NCI-H1048 (cell line): ENCODE results near the gene CLDN4.
"Not testable (repeated sequence)": the region's sequence is repeated elsewhere in the genome, so short reads cannot be mapped to it uniquely, and the experiment has no call there.

Experiments used
- DNase-seq: peaks from one replicate; lab custom pipeline; 2025; lab: John Stamatoyannopoulos, UW

CLDN4 gene, protein sequence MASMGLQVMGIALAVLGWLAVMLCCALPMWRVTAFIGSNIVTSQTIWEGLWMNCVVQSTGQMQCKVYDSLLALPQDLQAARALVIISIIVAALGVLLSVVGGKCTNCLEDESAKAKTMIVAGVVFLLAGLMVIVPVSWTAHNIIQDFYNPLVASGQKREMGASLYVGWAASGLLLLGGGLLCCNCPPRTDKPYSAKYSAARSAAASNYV

DNA sequence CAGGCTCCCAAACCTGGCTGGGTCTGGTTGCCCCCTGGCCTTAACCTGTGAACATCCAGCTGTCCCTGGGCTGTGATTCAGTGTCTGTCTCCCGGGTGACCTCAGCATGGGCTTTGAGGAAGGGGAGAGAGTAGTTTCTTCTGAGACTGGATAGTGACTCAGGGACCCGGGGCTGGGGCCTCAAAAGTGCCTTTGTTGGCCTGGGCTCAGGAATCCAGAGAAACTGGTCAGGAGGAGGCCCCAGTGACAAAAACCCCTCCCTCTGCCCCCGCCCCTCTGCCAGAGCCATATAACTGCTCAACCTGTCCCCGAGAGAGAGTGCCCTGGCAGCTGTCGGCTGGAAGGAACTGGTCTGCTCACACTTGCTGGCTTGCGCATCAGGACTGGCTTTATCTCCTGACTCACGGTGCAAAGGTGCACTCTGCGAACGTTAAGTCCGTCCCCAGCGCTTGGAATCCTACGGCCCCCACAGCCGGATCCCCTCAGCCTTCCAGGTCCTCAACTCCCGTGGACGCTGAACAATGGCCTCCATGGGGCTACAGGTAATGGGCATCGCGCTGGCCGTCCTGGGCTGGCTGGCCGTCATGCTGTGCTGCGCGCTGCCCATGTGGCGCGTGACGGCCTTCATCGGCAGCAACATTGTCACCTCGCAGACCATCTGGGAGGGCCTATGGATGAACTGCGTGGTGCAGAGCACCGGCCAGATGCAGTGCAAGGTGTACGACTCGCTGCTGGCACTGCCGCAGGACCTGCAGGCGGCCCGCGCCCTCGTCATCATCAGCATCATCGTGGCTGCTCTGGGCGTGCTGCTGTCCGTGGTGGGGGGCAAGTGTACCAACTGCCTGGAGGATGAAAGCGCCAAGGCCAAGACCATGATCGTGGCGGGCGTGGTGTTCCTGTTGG lies at the start of gene CLDN4:
TSS of gene CLDN4 (plus strand) at position 316 of the 903 bp plus-strand sequence. CDS start at position 522, 206 bp downstream.
- DNase-seq = no peak

DNA sequence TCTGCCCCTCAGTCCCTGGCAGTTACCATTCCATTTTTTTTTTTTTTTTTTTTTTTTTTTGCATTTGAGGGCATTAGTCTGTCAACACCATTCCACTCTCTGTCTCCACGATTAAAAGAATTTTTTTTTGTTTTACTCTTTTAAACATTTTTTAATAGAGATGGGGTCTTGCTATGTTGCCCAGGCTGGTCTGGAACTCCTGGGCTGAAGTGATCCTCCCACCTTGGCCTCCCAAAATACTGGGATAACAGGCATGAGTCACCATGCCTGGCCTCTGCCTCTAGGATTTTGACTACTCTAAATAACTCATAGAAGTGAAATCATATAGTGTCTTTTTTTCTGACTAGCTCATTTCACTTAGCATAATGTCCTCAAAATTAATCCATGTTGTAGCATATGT lies 44.2 kb upstream of the CLDN4 start:
- DNase-seq = no peak

DNA sequence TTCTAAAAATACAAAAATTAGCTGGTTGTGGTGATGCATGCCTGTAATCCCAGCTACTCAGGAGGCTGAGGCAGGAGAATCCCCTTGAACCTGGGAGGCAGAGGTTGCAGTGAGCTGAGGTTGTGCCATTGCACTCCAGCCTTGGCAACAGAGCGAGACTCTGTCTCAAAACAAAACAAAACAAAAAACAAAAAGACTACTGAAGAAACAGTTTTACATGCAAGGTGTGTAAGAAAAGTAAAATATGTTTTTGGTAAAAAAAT lies 43.1 kb upstream of the CLDN4 start:
- not testable (repeated sequence) for DNase-seq

DNA sequence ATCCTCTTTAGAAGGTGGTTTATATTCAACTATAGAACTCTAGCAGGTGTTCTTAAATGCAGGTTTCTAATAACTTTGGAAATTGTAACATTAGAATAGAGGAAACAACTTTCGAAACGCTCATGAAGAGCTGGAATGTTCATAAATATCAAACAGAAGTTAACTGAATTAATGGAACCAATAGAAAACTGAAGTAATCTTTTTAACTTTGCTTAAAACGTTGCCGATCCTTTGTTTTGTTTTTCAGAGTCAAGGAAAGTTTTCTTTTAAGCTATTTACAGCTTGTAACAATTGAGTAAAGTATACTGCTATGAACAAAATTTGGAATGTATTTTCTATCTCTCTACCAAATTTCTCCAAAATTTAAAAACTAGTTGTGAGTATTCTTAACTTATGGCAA lies 41.7 kb upstream of the CLDN4 start:
- DNase-seq = no peak

DNA sequence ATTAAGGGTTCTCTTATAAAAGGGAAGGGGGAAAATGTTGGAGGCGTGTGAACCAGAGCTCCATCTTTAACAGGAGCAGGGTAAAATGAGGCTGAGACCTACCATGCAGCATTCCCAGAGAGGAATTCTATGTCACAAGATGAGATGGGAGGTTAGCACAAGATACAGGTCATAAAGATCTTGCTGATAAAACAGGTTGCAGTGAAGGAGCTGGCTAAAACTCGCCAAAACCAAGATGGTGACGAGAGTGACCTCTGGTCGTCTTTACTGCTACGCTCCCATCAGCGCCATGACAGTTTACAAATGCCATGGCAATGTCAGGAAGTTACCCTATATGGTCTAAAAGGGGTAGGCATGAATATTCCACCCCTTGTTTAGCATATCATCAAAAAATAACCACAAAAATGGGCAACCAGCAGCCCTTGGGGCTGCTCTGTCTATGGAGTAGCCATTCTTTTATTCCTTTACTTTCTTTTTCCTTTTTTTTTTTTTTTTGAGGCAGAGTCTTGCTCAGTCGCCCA lies 39.6 kb upstream of the CLDN4 start:
- DNase-seq = not testable (repeated sequence)

DNA sequence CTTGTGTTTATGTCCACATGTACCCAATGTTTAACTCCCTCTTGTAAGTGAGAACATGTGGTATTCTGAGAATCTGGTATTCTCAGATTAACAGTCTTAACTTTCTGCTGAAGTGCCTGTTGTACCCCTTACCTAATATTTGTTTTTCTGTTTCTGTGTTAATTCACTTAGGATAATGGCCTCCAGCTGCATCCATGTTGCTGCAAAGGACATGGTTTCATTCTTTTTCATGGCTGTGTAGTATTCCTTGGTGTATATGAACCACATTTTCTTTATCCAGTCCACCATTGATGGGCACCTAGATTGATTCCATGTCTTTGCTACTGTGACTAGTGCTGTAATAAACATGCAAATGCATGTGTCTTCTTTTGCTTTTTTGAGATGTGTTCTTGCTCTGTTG lies 35.6 kb upstream of the CLDN4 start:
- DNase-seq = not testable (repeated sequence)

DNA sequence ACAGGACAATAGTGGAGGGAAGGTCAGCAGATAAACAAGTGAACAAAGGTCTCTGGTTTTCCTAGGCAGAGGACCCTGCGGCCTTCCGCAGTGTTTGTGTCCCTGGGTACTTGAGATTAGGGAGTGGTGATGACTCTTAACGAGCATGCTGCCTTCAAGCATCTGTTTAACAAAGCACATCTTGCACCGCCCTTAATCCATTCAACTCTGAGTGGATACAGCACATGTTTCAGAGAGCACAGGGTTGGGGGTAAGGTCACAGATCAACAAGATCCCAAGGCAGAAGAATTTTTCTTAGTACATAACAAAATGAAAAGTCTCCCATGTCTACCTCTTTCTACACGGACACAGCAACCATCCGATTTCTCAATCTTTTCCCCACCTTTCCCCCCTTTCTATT lies 34.1 kb upstream of the CLDN4 start:
- DNase-seq = not testable (repeated sequence)

DNA sequence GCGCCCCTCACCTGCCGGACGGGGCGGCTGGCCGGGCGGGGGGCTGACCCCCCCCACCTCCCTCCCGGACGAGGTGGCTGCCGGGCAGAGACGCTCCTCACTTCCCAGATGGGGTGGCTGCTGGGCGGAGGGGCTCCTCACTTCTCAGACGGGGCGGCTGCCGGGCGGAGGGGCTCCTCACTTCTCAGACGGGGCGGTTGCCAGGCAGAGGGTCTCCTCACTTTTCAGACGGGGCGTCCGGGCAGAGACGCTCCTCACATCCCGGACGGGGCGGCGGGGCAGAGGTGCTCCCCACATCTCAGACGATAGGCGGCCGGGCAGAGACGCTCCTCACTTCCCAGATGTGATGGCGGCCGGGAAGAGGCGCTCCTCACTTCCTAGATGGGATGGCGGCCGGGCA lies 33.6 kb upstream of the CLDN4 start:
- not testable (repeated sequence) for DNase-seq

DNA sequence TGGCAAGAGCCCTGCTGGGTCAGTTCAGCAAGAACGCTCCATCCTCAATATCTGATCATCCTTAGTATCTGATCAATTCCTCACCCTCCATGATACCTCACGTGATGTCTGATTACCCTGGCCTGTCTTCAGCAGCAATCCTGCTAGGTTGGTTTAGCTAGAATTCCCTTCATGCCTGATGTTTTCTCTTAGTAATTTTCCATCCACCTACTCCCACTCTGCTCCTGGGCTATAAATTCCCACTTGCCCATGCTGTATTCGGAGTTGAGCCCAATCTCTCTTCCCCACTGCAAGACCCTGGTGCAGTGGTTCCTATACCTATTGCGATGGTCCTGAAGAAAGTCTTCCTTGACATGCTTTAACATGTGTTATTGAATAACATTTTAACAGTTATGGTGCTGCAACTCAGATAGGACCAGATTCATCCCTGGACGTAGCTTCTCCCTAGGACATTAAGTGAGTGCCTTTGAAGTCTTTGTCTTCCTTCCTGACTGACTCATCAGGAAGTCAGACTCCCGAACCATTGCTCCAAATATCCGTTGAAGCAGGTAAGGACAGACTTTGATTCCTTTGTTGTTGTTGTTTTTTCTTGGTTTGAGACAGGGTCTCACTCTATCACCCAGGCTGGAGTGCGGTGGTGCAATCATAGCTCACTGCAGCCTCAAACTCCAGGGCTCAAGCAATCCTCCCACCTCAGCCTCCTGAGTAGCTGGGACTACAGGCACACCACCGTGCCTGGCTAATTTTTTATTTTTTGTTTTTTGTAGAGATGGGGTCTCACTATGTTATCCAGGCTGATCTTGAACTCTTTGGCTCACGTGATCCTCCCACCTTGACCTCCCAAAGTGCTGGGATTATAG lies 31.3 kb upstream of the CLDN4 start:
- no peak for DNase-seq

DNA sequence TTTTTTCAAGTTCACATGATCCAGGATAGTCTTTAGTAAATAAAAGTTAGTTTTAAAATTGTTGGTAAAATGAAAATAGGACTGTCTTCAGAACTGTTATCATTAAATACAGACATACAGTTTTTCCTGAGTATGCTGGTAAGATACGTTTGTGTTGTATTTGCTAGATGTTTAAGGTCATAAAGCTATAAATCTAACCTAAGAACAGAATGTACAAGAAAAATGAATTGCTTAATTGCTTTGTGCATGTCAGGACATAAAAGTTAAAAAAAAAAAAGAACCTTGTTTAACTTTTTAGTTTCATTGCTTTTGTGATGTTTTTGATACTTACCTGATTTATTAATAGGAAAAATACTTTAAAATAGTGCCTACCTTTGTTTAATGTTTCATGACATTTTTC lies 29.2 kb upstream of the CLDN4 start:
- DNase-seq = no peak

DNA sequence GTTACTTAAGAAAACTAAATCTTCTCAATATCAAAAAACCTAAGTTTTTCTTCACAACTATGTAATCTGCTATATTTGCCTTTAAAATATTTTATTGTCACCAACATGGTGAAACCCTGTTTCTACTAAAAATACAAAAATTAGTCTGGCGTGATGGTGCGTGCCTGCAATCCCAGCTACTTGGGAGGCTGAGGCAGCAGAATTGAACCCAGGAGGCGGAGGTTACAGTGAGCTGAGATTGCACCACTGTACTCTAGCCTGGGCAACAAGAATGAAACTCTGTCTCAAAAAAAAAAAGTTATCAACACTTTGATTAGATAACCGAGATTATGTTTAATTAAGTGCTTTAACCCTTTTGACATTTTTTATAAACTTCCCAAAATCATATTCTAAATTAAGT lies 28.3 kb upstream of the CLDN4 start:
- DNase-seq = no peak

DNA sequence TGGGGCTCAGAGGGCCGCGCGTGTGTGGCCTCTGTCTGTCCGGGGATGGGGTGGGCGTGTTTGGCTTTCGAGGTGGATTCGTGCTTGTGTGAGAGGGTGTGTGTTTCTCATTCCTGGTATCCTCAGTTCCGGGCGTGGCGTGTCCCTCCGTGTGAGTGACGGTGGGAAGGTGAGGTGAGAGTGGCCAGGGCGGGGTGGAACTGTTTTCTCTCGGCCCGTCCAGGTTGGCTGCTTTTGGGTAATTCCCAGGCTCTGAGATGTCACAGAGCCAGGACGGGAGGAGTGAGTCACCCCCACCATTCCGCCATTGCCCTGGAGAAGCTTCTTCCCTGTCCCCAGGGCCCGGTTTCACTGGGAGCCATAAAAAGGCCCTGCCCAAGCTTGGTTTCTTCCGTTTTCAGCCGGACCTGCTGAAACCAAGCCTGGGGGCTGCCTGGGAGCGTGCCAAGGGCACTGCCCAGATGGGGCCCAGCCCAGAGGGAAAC lies 21.3 kb upstream of the CLDN4 start:
- DNase-seq = no peak

DNA sequence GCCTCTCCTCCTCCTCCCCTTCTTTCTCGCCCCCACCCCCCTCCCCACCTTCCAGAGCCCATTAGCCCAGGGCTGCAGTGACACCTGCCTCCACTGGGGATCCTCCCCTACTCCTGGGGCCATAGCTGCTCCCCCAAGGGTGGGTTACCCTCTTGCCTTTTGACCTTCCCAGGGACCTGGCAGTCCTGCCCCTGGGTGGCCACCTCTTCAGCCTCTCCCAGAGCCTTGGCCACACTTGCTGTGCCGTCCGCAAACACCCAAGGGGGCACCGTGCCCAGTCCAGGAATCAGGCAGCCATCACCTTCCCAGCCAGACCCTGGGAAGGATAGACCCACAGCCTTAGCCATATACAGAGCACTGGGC lies 19.8 kb upstream of the CLDN4 start:
- DNase-seq = no peak

DNA sequence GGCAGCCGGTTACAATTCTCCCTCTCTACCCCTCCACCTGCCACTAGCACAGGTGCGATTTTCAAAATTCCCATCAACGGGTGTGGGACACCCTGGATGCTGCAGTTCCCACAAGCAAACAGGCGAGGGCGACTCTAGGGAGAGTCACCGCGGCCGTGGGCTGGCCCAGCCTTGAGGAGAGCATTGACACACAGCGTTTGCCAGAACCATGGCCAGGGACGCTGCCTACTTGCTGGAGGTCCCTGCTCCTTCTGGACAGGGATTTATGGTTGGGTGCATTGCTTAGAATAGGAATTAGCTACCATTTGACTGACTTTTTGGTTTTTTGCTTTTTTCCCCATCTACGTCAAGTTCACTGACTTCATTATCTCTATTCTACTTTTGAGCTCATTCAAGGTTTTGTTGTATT lies 19.0 kb upstream of the CLDN4 start:
- DNase-seq = peak; percentile 24

DNA sequence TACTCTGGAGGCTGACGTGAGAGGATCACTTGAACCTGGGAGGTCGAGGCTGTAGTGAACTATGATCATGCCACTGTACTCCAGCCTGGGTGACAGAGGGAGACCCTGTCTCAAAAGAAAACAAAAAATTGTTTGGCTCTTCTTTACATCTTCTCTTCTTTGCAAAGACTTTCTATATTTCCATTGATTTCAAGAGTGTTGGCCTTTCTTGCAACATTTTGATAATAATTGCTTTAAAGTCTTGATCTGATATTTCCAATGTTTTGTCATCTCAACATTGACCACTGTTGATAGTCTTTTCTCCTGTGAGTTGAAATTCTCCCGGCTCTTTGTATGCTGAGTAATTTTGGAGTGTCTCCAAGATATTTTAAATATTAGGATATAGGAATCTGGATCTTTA lies 17.8 kb upstream of the CLDN4 start:
- no peak for DNase-seq

DNA sequence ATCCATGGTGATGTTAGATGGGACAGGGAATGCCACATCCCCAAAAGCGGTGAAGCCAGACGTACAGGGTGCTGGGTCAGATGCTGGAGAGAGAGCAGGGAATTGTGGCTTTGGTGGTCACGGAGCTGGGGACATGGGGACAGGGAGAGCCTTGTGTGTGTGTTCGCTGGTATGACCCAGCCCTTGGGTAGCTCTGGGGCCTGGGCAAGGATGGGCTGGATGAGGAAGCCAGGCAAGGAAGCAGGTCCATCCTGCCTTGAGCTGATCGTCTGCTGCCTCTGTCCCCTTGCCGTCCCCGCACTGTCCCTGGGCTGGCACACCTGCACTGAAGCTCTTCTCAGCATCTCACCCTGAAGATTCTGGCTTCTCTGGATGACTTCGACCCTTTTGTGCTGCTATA lies 15.4 kb upstream of the CLDN4 start:
- DNase-seq = no peak

DNA sequence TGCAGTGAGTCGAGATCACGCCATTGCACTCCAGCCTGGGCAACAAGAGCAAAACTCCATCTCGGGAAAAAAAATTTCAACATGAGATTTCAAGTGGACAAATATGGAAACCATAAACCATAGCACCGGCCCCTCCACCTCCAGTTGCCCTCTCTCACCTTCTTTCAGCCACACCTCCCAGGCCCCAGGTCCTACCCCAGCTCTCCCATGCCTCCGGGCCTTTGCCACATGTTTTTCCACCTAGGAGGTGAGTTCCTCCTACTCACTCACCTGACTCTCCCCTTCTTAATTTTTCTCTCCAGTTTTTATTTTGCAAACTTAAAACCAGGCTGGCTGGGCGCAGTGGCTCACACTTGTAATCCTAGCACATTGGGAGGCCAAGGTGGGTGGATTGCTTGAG lies 13.7 kb upstream of the CLDN4 start:
- DNase-seq = no peak

DNA sequence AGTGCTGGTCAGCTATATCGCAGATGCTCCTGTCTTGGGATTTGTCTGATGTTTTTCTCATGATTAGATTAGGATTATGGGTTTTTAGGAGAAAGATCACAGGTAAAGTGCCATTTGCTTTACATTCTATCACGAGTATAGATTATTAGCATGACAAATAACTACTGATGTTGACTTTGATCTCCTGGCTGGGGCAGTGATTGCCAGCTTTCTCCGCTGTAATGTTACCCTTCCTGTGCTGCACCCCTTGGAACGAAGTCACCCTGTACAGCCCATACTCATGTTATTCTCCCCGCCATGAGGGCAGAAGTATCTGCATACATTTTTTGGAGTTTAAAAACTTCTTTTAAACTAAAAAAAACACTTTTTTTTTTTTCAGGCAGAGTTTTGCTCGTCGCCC lies 10.8 kb upstream of the CLDN4 start:
- no peak for DNase-seq

DNA sequence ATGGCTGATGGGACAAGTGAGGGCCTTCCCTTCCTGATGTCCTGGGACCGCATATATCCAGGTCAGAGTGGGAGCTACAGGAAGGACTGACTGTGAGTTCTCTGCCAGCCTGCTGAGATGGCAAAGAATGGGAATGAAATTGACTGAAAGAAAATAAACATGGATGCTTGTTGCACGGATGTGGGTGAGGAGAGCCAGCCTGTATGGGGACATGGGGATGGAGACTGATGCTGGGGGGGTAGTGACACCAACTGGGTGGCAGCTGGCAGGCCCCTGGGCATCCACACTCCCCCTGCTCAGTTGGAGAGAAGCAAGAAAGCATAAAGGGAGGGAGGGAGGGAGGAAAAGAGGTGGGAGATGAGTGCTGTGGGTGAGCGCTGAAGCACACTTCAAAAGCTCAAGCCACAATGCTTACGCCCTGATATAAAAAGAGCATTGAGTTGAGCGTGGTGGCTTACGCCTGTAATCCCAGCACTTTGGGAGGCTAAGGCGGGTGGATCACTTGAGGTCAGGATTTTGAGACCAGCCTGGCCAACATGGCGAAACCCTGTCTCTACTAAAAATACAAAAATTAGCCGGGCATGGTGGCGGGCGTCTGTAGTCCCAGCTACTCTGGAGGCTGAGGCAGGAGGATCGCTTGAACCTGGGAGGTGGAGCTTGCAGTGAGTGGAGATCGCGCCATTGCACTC lies 9.1 kb upstream of the CLDN4 start:
- DNase-seq = not testable (repeated sequence)

DNA sequence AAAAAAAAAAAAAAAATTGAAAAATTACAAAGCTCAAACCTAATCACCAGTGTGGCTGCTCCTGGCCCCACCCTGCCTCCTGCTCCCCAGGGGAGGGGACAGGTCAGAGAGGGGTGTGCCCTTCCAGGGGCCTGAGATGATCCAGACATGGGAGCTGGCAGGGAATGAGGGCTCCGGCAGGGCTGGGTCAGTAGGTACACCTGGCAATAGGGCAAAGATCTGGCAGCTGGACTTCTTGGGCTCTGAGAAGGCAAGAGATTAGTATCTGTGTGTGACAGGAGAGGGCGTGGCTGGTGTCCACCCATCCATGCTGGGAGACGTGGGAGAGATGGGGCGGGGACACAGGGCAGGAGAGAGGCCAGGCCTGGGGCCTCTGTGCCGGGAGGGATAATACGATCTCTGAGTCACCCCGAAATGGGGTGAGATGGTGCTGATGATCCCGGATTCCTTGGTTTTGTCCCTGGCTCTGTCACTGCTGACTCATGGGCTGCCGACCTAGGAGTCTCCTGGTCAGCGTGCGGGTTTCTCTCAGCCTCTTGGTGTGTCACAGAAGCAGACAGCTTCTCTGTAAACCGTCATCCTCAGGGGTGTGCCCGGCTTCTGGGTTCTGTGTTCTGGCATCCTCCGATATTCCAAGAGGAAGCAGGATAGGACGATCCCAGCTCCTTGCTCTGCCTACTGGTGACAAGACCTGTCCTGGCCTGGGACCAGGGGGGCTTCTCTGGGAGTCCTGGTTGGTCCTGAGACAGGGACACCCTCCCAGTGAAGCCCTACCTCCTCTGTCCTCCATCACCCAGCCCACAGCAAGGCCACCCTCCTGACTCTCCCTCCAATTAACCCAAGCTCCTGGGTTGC lies 8.2 kb upstream of the CLDN4 start:
- DNase-seq = no peak

DNA sequence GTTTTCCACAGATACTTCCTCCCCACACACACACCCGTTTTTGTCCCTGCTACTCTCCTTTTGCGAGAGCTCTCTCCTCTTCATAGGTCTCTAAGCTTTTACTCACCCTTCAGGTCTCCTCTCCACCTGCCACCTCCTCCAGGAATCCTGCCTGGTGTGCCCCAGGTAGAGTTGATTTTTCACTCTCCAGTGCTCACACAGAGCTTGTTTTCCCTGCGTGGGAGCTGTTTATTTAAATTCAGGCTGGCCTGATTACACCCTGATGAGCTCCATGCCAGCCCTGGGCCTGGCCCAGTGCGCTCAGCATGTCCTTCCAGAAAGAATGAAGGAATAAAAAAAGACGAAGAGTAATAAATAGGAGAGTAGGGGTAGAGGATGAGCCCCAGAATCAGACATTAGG lies 7.5 kb upstream of the CLDN4 start:
- no peak for DNase-seq
